ENCODE results near the gene LIN28B. TPM values are rescaled to one million over a fixed set of nuclear protein-coding genes. Genes with fewer than 3 reads are reported as not detected.

Gene LIN28B
- total and polyA plus RNA-seq, 2 of the 4 experiments (the other 2 are of a cell fraction) = not detected

DNA sequence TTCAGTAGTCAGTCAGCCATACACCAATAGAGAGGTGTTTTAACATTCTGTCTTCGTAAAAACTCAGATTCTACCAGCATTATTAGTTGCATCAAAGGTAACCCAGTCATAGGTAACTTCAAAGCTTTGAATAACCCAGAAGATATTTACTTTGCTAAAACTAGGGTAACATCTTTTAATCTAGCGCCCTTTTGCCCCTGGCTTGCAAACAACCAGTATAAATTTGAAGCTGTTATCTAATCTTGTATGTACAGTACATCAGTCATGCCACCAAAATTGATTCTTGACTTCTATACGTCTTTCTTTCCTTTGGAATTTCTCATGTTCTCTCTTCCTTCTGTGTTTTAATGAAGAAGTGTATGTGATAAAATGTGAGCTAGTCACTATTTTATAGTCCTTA lies 109.3 kb downstream of the LIN28B start:
- no peaks in the 10 kb centered on the region for H3K36me3 ChIP-seq (ENCODE audit: control insufficient read depth, insufficient read depth, low read length)
- no peak overlapping the region for H3K18ac ChIP-seq (ENCODE audit: low read depth, low read length)
- H4K8ac ChIP-seq (ENCODE audit: low read depth in 2 of 2, low read length in 2 of 2) = no peak overlapping the region
- H4K5ac ChIP-seq (ENCODE audit: low read depth, low read length) = no peak overlapping the region
- no peak overlapping the region for H3K56ac ChIP-seq (ENCODE audit: extremely low read depth, insufficient read depth, low read length)
- no peak overlapping the region for H2AK5ac ChIP-seq (ENCODE audit: low read depth, low read length)
- H3K9ac ChIP-seq (ENCODE audit: low read depth, low read length) = no peak overlapping the region
- H3K27me3 ChIP-seq (ENCODE audit: control insufficient read depth, insufficient read depth, low read length) = peaks cover 12% of the 10 kb centered on the region; the same call in 1 of the 2 replicates
- no peak for ATAC-seq (ENCODE audit: low read depth)
- H3K4ac ChIP-seq (ENCODE audit: low read depth, low read length) = no peak overlapping the region
- dilution Hi-C loops (cut with HindIII; ENCODE audit: low sequenced_read_pairs, unreplicated experiment) (no loop called here), in situ Hi-C loops (cut with MboI; ENCODE audit: low sequenced_read_pairs) (no loop called here), intact Hi-C loops (cut with micrococcal nuclease) (no loop called here)
- H2BK15ac ChIP-seq (ENCODE audit: low read depth, low read length) = no peak overlapping the region
- no peaks in the 10 kb centered on the region for H4K20me1 ChIP-seq (ENCODE audit: insufficient read depth, low read length)
- no peak overlapping the region for H3K27ac ChIP-seq (ENCODE audit: insufficient read depth, low read length)
- BruUV-seq (replicated peaks) = no TSS peak
- no peaks in the 10 kb centered on the region for H3K9me1 ChIP-seq (ENCODE audit: insufficient read depth, low read length)
- no peak overlapping the region for H3K4me3 ChIP-seq (ENCODE audit: insufficient read depth, low read depth, low read length)
- TF ChIP-seq, protein P1, sequence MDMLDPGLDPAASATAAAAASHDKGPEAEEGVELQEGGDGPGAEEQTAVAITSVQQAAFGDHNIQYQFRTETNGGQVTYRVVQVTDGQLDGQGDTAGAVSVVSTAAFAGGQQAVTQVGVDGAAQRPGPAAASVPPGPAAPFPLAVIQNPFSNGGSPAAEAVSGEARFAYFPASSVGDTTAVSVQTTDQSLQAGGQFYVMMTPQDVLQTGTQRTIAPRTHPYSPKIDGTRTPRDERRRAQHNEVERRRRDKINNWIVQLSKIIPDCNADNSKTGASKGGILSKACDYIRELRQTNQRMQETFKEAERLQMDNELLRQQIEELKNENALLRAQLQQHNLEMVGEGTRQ (IDR thresholded peaks at IDR 0.05; ENCODE audit: low read depth, low read length) = no peak
- no peak for TF ChIP-seq CHD1 (IDR thresholded peaks at IDR 0.05; ENCODE audit: low read depth, low read length)
- no peak for TF ChIP-seq MXI1 (IDR thresholded peaks at IDR 0.05; ENCODE audit: borderline replicate concordance, low read depth, low read length)
- no peak overlapping the region for H4K91ac ChIP-seq (ENCODE audit: insufficient read depth, low read depth, low read length)
- H2AFZ ChIP-seq (replicated peaks; ENCODE audit: low read length, poor library complexity) = no peak overlapping the region
- H3K14ac ChIP-seq (replicated peaks; ENCODE audit: low read depth, low read length) = no peak overlapping the region
- no CpG with 5 or more reads among the region's 3 CpGs for WGBS, 2 experiments (ENCODE audit: extremely low coverage in 2 of 2, insufficient read length in 1 of 2)
- H3K4me1 ChIP-seq (ENCODE audit: control insufficient read depth, insufficient read depth, low read length) = no peaks in the 10 kb centered on the region
- H2BK120ac ChIP-seq (ENCODE audit: low read depth, low read length) = no peak overlapping the region
- no peak overlapping the region for H3K23ac ChIP-seq (ENCODE audit: low read depth, low read length)
- H3K9me3 ChIP-seq (ENCODE audit: control insufficient read depth, insufficient read depth, low read length) = no peaks in the 10 kb centered on the region
- ChIA-PET CTCF (no interaction called here), POLR2A (ENCODE audit: unreplicated experiment) (no interaction called here)
- no peak for DNase-seq
- H2BK20ac ChIP-seq (ENCODE audit: low read depth, low read length) = no peak overlapping the region
- no peaks in the 10 kb centered on the region for H3K79me1 ChIP-seq (ENCODE audit: low read depth in 1 of 2, low read length in 2 of 2)
- H2BK5ac ChIP-seq (ENCODE audit: low read depth, low read length, poor library complexity, severe bottlenecking) = no peak overlapping the region
- no peak overlapping the region for H2AK9ac ChIP-seq (replicated peaks; ENCODE audit: low read depth, low read length, poor library complexity)
- no peak overlapping the region for H3K4me2 ChIP-seq (ENCODE audit: low read depth, low read length)
